ENCODE data around the gene ANOS1. TPM values are rescaled to one million over a fixed set of nuclear protein-coding genes. Genes with fewer than 3 reads are reported as not detected.

The ANOS1 gene
- total and polyA plus RNA-seq, 3 donors from 2014 or later, result 12.3 to 37.2 (median 29.4) TPM

- Histone ChIP-seq H3K4me1 (no peaks in the 10 kb centered on the region), H3K9me3 (no peaks in the 10 kb centered on the region), H3K4me3 (no peak overlapping the region), H3K27ac (no peak overlapping the region), H3K36me3 (ENCODE audit: low read depth, missing control alignments) (no peaks in the 10 kb centered on the region), H3K27me3 (no peaks in the 10 kb centered on the region)
- TF ChIP-seq POLR2A (IDR thresholded peaks at IDR 0.05) (no peak), CTCF (IDR thresholded peaks at IDR 0.05) (no peak)
- intact Hi-C loops (cut with DNase I; ENCODE audit: low total_unique reads), result no loop called here
- WGBS, 2 donors, result 81 to 97% methylated on average over 5 to 6 of the region's 6 CpGs
- no peak for DNase-seq
Observed at GRCh38 chrX:8720136-8720535, 11.8 kb downstream of the ANOS1 start.

GRCh38 chrX:8717354-8717753, 14.6 kb downstream of the ANOS1 start:
- Histone ChIP-seq H3K36me3 (ENCODE audit: low read depth, missing control alignments) (no peaks in the 10 kb centered on the region), H3K27ac (no peak overlapping the region), H3K4me3 (no peak overlapping the region), H3K27me3 (no peaks in the 10 kb centered on the region), H3K4me1 (no peaks in the 10 kb centered on the region), H3K9me3 (no peaks in the 10 kb centered on the region)
- DNase-seq, result no peak
- TF ChIP-seq POLR2A (IDR thresholded peaks at IDR 0.05), result no peak
- TF ChIP-seq CTCF (IDR thresholded peaks at IDR 0.05), result no peak
- 86 to 88% methylated on average over 2 of the region's 2 CpGs for WGBS, 2 donors
- intact Hi-C loops (cut with DNase I; ENCODE audit: low total_unique reads), result no loop called here

- 33 to 79% methylated on average over 3 of the region's 3 CpGs for WGBS, 2 donors
- no peaks in the 10 kb centered on the region for H3K9me3 ChIP-seq
- intact Hi-C loops (cut with DNase I; ENCODE audit: low total_unique reads), result no loop called here
Observed at GRCh38 chrX:8714164-8714563, 17.8 kb downstream of the ANOS1 start.

GRCh38 chrX:8711401-8711800, 20.5 kb downstream of the ANOS1 start:
- no peak overlapping the region for H3K4me3 ChIP-seq
- intact Hi-C loops (cut with DNase I; ENCODE audit: low total_unique reads), result no loop called here
- H3K27me3 ChIP-seq, result no peaks in the 10 kb centered on the region
- H3K9me3 ChIP-seq, result no peaks in the 10 kb centered on the region
- WGBS, 2 donors, result 52 to 74% methylated on average over 2 of the region's 2 CpGs
- H3K4me1 ChIP-seq, result no peaks in the 10 kb centered on the region
- TF ChIP-seq POLR2A (IDR thresholded peaks at IDR 0.05) (no peak), CTCF (IDR thresholded peaks at IDR 0.05) (no peak)
- DNase-seq, result no peak
- no peaks in the 10 kb centered on the region for H3K36me3 ChIP-seq (ENCODE audit: low read depth, missing control alignments)
- H3K27ac ChIP-seq, result no peak overlapping the region

More at GRCh38 chrX:8714164-8714563, 17.8 kb downstream of the ANOS1 start:
- Histone ChIP-seq H3K27me3 (no peaks in the 10 kb centered on the region), H3K4me1 (no peaks in the 10 kb centered on the region), H3K27ac (no peak overlapping the region), H3K36me3 (ENCODE audit: low read depth, missing control alignments) (no peaks in the 10 kb centered on the region), H3K4me3 (no peak overlapping the region)
- DNase-seq, result no peak
- no peak for TF ChIP-seq CTCF (IDR thresholded peaks at IDR 0.05)
- no peak for TF ChIP-seq POLR2A (IDR thresholded peaks at IDR 0.05)

- no peak for DNase-seq
- no peak overlapping the region for H3K4me3 ChIP-seq
- H3K36me3 ChIP-seq (ENCODE audit: low read depth, missing control alignments), result no peaks in the 10 kb centered on the region
- H3K4me1 ChIP-seq, result no peaks in the 10 kb centered on the region
- no peak for TF ChIP-seq CTCF (IDR thresholded peaks at IDR 0.05)
- TF ChIP-seq POLR2A (IDR thresholded peaks at IDR 0.05), result no peak
- intact Hi-C loops (cut with DNase I; ENCODE audit: low total_unique reads), result no loop called here
- no peak overlapping the region for H3K27ac ChIP-seq
- no peaks in the 10 kb centered on the region for H3K9me3 ChIP-seq
- no peaks in the 10 kb centered on the region for H3K27me3 ChIP-seq
- 83 to 97% methylated on average over 2 of the region's 2 CpGs for WGBS, 2 donors
Observed at GRCh38 chrX:8704184-8704583, 27.8 kb downstream of the ANOS1 start.
